HTR-8/SVneo (cell line): ENCODE results near the gene PHLDB3.
A peak's percentile ranks its signal among the peaks of the same experiment; 100 is the strongest.

Experiments used
- DNase-seq: peaks from one replicate; pipeline ENCODE4 v3.0.0; 2011; ENCODE audit warnings: low spot score, mixed read lengths; ENCODE audit not compliant: insufficient read length
- FAIRE-seq: peaks from 2 replicates; lab custom pipeline; 2011; peaks lifted over from hg19 to GRCh38; lab: Jason Lieb, UNC

Gene PHLDB3

GRCh38 chr19:43425567-43426392, 78.8 kb downstream of the PHLDB3 start:
- peak; percentile 50 for DNase-seq
- FAIRE-seq, result no peak
